Karpas-422 (cell line): ENCODE measurements around the gene PHC3. TPM values are rescaled to one million over a fixed set of nuclear protein-coding genes. Genes with fewer than 3 reads are reported as not detected.

Experiments
- DNase-seq: peaks from one replicate; pipeline ENCODE4 v3.0.0-alpha.2; 2015
- H2AFZ ChIP-seq: fragments of 200-600 bp; sonication (generic); 2 replicates; pipeline ENCODE4 v1.6.1; 2014; ENCODE audit warnings: antibody characterized with exemption, low read length, mixed read lengths
- H3K27ac ChIP-seq: fragments of 200-600 bp; sonication (generic); 2 replicates; pipeline ENCODE4 v1.5.1; 2014; ENCODE audit warnings: mild to moderate bottlenecking, low read length, moderate library complexity
- H3K27me3 ChIP-seq: fragments of 200-600 bp; sonication (generic); 2 replicates; pipeline ENCODE4 v1.6.1; 2014; ENCODE audit warnings: low read length, mixed read lengths
- H3K36me3 ChIP-seq: fragments of 200-600 bp; sonication (generic); 2 replicates; pipeline ENCODE4 v1.6.1; 2014; ENCODE audit warnings: low read length, mixed read lengths; ENCODE audit not compliant: insufficient read depth
- H3K4me1 ChIP-seq: fragments of 200-600 bp; sonication (generic); 2 replicates; pipeline ENCODE4 v1.6.1; 2014; ENCODE audit warnings: mild to moderate bottlenecking, low read length, mixed read lengths
- H3K4me2 ChIP-seq: fragments of 200-600 bp; sonication (generic); 2 replicates; pipeline ENCODE4 v1.6.1; 2014; ENCODE audit warnings: low read length, low read depth, mild to moderate bottlenecking; ENCODE audit not compliant: poor library complexity, severe bottlenecking
- H3K4me3 ChIP-seq: fragments of 200-600 bp; sonication (generic); 2 replicates; pipeline ENCODE4 v1.5.1; 2014; ENCODE audit warnings: mild to moderate bottlenecking, antibody characterized with exemption, low read length, mixed read lengths
- H3K79me2 ChIP-seq: fragments of 200-600 bp; sonication (generic); 2 replicates; pipeline ENCODE4 v1.6.1; 2014; ENCODE audit warnings: mild to moderate bottlenecking, low read length, mixed read lengths
- H3K9ac ChIP-seq: fragments of 200-600 bp; sonication (generic); 2 replicates; pipeline ENCODE4 v1.6.0; 2014; ENCODE audit warnings: low read length
- H3K9me2 ChIP-seq: fragments of 200-600 bp; sonication (generic), shearing (Covaris generic); replicated peaks from 2 replicates; pipeline ENCODE4 v1.6.0; 2014; ENCODE audit warnings: mild to moderate bottlenecking, low read length, moderate library complexity; ENCODE audit not compliant: insufficient read depth
- H3K9me3 ChIP-seq: fragments of 300-700, 200-600 bp; sonication (generic); 2 replicates; pipeline ENCODE4 v1.6.1; 2014; ENCODE audit warnings: low read length, mixed read lengths
- H4K20me1 ChIP-seq: fragments of 200-600 bp; sonication (generic); 2 replicates; pipeline ENCODE4 v1.6.1; 2014; ENCODE audit warnings: mild to moderate bottlenecking, antibody characterized with exemption, low read length, low read depth; ENCODE audit not compliant: insufficient read depth
- total RNA-seq: library from RNA; depleted of rRNA; stranded (reverse); fragments of >200 nt; shearing (Covaris generic); gene quantifications from 2 replicates; pipeline ENCODE4 v1.2.3, GENCODE V29; 2014; ENCODE audit warnings: low replicate concordance

Gene PHC3
- total RNA-seq, 1 experiment from 2014 or later = 89.9 TPM

GRCh38 chr3:170108955-170109354 is 72.6 kb downstream of the PHC3 start:
- Histone ChIP-seq H2AFZ (no peak overlapping the region), H3K36me3 (peaks cover 48% of the 10 kb centered on the region), H3K9ac (no peak overlapping the region)

GRCh38 chr3:170107941-170108340 is 73.6 kb downstream of the PHC3 start:
- no peaks in the 10 kb centered on the region for H3K9me2 ChIP-seq
- no peak overlapping the region for H3K9ac ChIP-seq
- no peak overlapping the region for H3K27ac ChIP-seq
- peaks cover 40% of the 10 kb centered on the region for H3K36me3 ChIP-seq
- no peak overlapping the region for H3K4me3 ChIP-seq
- no peaks in the 10 kb centered on the region for H3K9me3 ChIP-seq
- DNase-seq = no peak
- no peaks in the 10 kb centered on the region for H3K27me3 ChIP-seq
- H3K4me1 ChIP-seq = no peaks in the 10 kb centered on the region
- H3K4me2 ChIP-seq = no peak overlapping the region
- H3K79me2 ChIP-seq = peaks cover 32% of the 10 kb centered on the region
- H4K20me1 ChIP-seq = no peaks in the 10 kb centered on the region
- no peak overlapping the region for H2AFZ ChIP-seq

More at GRCh38 chr3:170108955-170109354, 72.6 kb downstream of the PHC3 start:
- no peaks in the 10 kb centered on the region for H3K9me3 ChIP-seq
- no peak overlapping the region for H3K27ac ChIP-seq
- DNase-seq = no peak
- H3K4me2 ChIP-seq = no peak overlapping the region
- H3K4me1 ChIP-seq = no peaks in the 10 kb centered on the region
- H3K79me2 ChIP-seq = peaks cover 29% of the 10 kb centered on the region
- H3K27me3 ChIP-seq = no peaks in the 10 kb centered on the region
- H3K4me3 ChIP-seq = no peak overlapping the region
- H4K20me1 ChIP-seq = no peaks in the 10 kb centered on the region
- H3K9me2 ChIP-seq = no peaks in the 10 kb centered on the region

GRCh38 chr3:170102431-170102830 is 79.1 kb downstream of the PHC3 start:
- Histone ChIP-seq H3K4me2 (no peak overlapping the region), H2AFZ (no peak overlapping the region), H3K27ac (no peak overlapping the region), H3K27me3 (no peaks in the 10 kb centered on the region), H4K20me1 (no peaks in the 10 kb centered on the region), H3K4me1 (no peaks in the 10 kb centered on the region), H3K36me3 (peaks cover 47% of the 10 kb centered on the region), H3K9me3 (no peaks in the 10 kb centered on the region), H3K9ac (no peak overlapping the region), H3K79me2 (peaks cover 25% of the 10 kb centered on the region), H3K4me3 (no peak overlapping the region), H3K9me2 (no peaks in the 10 kb centered on the region)
- no peak for DNase-seq

GRCh38 chr3:170100944-170101343 is 80.6 kb downstream of the PHC3 start:
- Histone ChIP-seq H3K4me1 (no peaks in the 10 kb centered on the region), H3K79me2 (peaks cover 29% of the 10 kb centered on the region), H3K9me3 (no peaks in the 10 kb centered on the region), H3K36me3 (peaks cover 55% of the 10 kb centered on the region), H3K27me3 (no peaks in the 10 kb centered on the region), H3K9ac (no peak overlapping the region), H2AFZ (no peak overlapping the region), H3K4me3 (no peak overlapping the region), H3K27ac (no peak overlapping the region; the same call in 1 of the 2 replicates), H3K4me2 (no peak overlapping the region), H3K9me2 (no peaks in the 10 kb centered on the region), H4K20me1 (no peaks in the 10 kb centered on the region)
- DNase-seq = no peak

- H3K36me3 ChIP-seq = peaks cover 72% of the 10 kb centered on the region
These were observed 82.8 kb downstream of the PHC3 start for GRCh38 chr3:170098753-170099152.

GRCh38 chr3:170096342-170096741 is 85.2 kb downstream of the PHC3 start:
- H3K79me2 ChIP-seq = peaks cover 62% of the 10 kb centered on the region
- no peaks in the 10 kb centered on the region for H3K9me2 ChIP-seq
- H3K9me3 ChIP-seq = no peaks in the 10 kb centered on the region
- DNase-seq = no peak
- H3K4me2 ChIP-seq = no peak overlapping the region
- no peaks in the 10 kb centered on the region for H3K4me1 ChIP-seq
- no peaks in the 10 kb centered on the region for H3K27me3 ChIP-seq
- no peak overlapping the region for H3K27ac ChIP-seq
- H3K4me3 ChIP-seq = no peak overlapping the region
- peaks cover 73% of the 10 kb centered on the region for H3K36me3 ChIP-seq
- no peak overlapping the region for H3K9ac ChIP-seq
- H2AFZ ChIP-seq = no peak overlapping the region
- H4K20me1 ChIP-seq = no peaks in the 10 kb centered on the region

More at GRCh38 chr3:170098753-170099152, 82.8 kb downstream of the PHC3 start:
- Histone ChIP-seq H3K9me3 (no peaks in the 10 kb centered on the region), H3K4me3 (no peak overlapping the region), H3K27ac (0 out of 2 replicates have a peak overlapping the region, but pooled peaks have one; percentile 10), H2AFZ (no peak overlapping the region), H3K9me2 (no peaks in the 10 kb centered on the region), H4K20me1 (no peaks in the 10 kb centered on the region), H3K4me1 (no peaks in the 10 kb centered on the region), H3K79me2 (peaks cover 45% of the 10 kb centered on the region), H3K9ac (no peak overlapping the region), H3K4me2 (no peak overlapping the region), H3K27me3 (no peaks in the 10 kb centered on the region)
- no peak for DNase-seq

- no peaks in the 10 kb centered on the region for H3K27me3 ChIP-seq
- no peaks in the 10 kb centered on the region for H3K9me2 ChIP-seq
- peaks cover 61% of the 10 kb centered on the region for H3K79me2 ChIP-seq
- H4K20me1 ChIP-seq = no peaks in the 10 kb centered on the region
- H3K9me3 ChIP-seq = no peaks in the 10 kb centered on the region
- peaks cover 2% of the 10 kb centered on the region; the same call in 1 of the 2 replicates for H3K4me1 ChIP-seq
- no peak overlapping the region for H3K27ac ChIP-seq
- H3K9ac ChIP-seq = no peak overlapping the region
- H3K4me2 ChIP-seq = no peak overlapping the region
- DNase-seq = no peak
- no peak overlapping the region for H2AFZ ChIP-seq
- peaks cover 68% of the 10 kb centered on the region for H3K36me3 ChIP-seq
- no peak overlapping the region for H3K4me3 ChIP-seq
These were observed 85.8 kb downstream of the PHC3 start for GRCh38 chr3:170095771-170096170.

GRCh38 chr3:170092907-170093306 is 88.6 kb downstream of the PHC3 start:
- H4K20me1 ChIP-seq = no peaks in the 10 kb centered on the region
- no peaks in the 10 kb centered on the region for H3K9me3 ChIP-seq
- no peaks in the 10 kb centered on the region for H3K9me2 ChIP-seq
- no peak overlapping the region for H3K9ac ChIP-seq
- H3K27ac ChIP-seq = no peak overlapping the region
- H3K36me3 ChIP-seq = peaks cover 66% of the 10 kb centered on the region
- H3K4me2 ChIP-seq = no peak overlapping the region
- peaks cover 51% of the 10 kb centered on the region for H3K79me2 ChIP-seq
- H3K27me3 ChIP-seq = no peaks in the 10 kb centered on the region
- no peak overlapping the region for H2AFZ ChIP-seq
- no peak for DNase-seq
- H3K4me3 ChIP-seq = no peak overlapping the region
- peaks cover 7% of the 10 kb centered on the region; the same call in 1 of the 2 replicates for H3K4me1 ChIP-seq

- H3K4me1 ChIP-seq = peaks cover 15% of the 10 kb centered on the region
- no peak overlapping the region for H3K9ac ChIP-seq
- no peak for DNase-seq
- H3K4me3 ChIP-seq = no peak overlapping the region
- peaks cover 49% of the 10 kb centered on the region for H3K79me2 ChIP-seq
- H3K27ac ChIP-seq = no peak overlapping the region; the same call in 1 of the 2 replicates
- H3K4me2 ChIP-seq = no peak overlapping the region
- no peak overlapping the region for H2AFZ ChIP-seq
- H3K27me3 ChIP-seq = no peaks in the 10 kb centered on the region
- H4K20me1 ChIP-seq = no peaks in the 10 kb centered on the region
- H3K9me3 ChIP-seq = no peaks in the 10 kb centered on the region
- H3K36me3 ChIP-seq = peaks cover 52% of the 10 kb centered on the region
- no peaks in the 10 kb centered on the region for H3K9me2 ChIP-seq
These were observed 90.9 kb downstream of the PHC3 start for GRCh38 chr3:170090601-170090981.
